Measurements from ENCODE around the gene SIPA1L2.
"Not testable (repeated sequence)": the region's sequence is repeated elsewhere in the genome, so short reads cannot be mapped to it uniquely, and the experiment has no call there.

The SIPA1L2 gene

GRCh38 chr1:232612836-232613235 is 17.1 kb downstream of the SIPA1L2 start:
- H3K9ac ChIP-seq (ENCODE audit: low read length); H2BK15ac ChIP-seq (ENCODE audit: low read depth, poor library complexity, severe bottlenecking); H3K4me2 ChIP-seq (ENCODE audit: low read length, poor library complexity, severe bottlenecking); H2AFZ ChIP-seq (ENCODE audit: low read depth, low read length); H2BK12ac ChIP-seq (ENCODE audit: low read length in 2 of 2); H3K23ac ChIP-seq (ENCODE audit: low read length in 2 of 2); H2BK120ac ChIP-seq (ENCODE audit: low read depth, low read length); H2AK5ac ChIP-seq (ENCODE audit: low read length, severe bottlenecking); H3K27me3 ChIP-seq (ENCODE audit: control insufficient read depth in 1 of 2, insufficient read depth in 1 of 2, low read length in 2 of 2); H2BK5ac ChIP-seq (ENCODE audit: low read depth, low read length, poor library complexity, severe bottlenecking); H3K14ac ChIP-seq (ENCODE audit: low read length in 2 of 2); H4K8ac ChIP-seq (ENCODE audit: low read length); H3K9me3 ChIP-seq (ENCODE audit: control insufficient read depth, low read length); H3K27ac ChIP-seq (ENCODE audit: low read length, poor library complexity, severe bottlenecking); DNase-seq; H3K4ac ChIP-seq (ENCODE audit: low read depth in 1 of 2, low read length in 2 of 2); H3K4me1 ChIP-seq (ENCODE audit: control insufficient read depth, insufficient read depth, low read depth, low read length); H3K4me3 ChIP-seq (ENCODE audit: insufficient read depth in 1 of 2, low read depth in 1 of 2, low read length in 2 of 2); H3K18ac ChIP-seq (ENCODE audit: low read depth in 1 of 2, low read length in 2 of 2): not testable (repeated sequence)
- WGBS, result 96% methylated on average over 7 of the region's 7 CpGs
- Histone ChIP-seq H3K36me3 (ENCODE audit: control insufficient read depth in 1 of 2, insufficient read depth in 2 of 2, low read depth in 1 of 2, low read length in 2 of 2) (peaks cover 0 to 17% of the 10 kb centered on the region in 2 experiments), H4K91ac (ENCODE audit: low read length) (peak overlapping the region; percentile 30), H3K79me1 (replicated peaks; ENCODE audit: low read length, poor library complexity, severe bottlenecking) (peaks cover 25% of the 10 kb centered on the region)

DNA sequence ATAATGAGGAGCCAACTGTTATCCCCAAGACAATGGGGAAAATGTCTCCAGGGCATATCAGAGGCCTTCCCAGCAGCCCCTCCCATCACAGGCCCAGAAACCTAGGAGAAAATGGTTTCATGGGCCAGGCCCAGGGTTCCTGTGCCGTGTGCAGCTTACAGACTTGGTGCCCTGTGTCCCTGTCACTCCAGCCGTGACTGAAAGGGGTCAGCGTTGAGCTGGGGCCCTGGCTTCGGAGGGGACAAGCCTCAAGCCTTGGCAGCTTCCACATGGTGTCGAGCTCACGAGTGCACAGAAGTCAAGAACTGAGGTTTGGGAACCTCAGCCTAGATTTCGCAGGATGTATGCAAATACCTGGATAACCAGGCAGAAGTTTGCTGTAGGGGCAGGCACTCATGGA is 18.1 kb downstream of the SIPA1L2 start:
- Histone ChIP-seq H4K8ac (ENCODE audit: low read length) (no peak overlapping the region), H3K36me3 (ENCODE audit: control insufficient read depth in 1 of 2, insufficient read depth in 2 of 2, low read depth in 1 of 2, low read length in 2 of 2) (peaks cover 0 to 18% of the 10 kb centered on the region in 2 experiments), H2AK5ac (ENCODE audit: low read length, severe bottlenecking) (no peak overlapping the region), H2BK5ac (ENCODE audit: low read depth, low read length, poor library complexity, severe bottlenecking) (no peak overlapping the region), H3K27ac (ENCODE audit: low read length, poor library complexity, severe bottlenecking) (no peak overlapping the region), H2BK120ac (ENCODE audit: low read depth, low read length) (no peak overlapping the region), H2AFZ (ENCODE audit: low read depth, low read length) (no peak overlapping the region), H3K23ac (ENCODE audit: low read length in 2 of 2) (no peak overlapping the region), H3K4me2 (ENCODE audit: low read length, poor library complexity, severe bottlenecking) (no peak overlapping the region), H3K4ac (ENCODE audit: low read depth in 1 of 2, low read length in 2 of 2) (peak overlapping the region in 1 of 2 experiments; percentile 73), H3K18ac (ENCODE audit: low read depth in 1 of 2, low read length in 2 of 2) (peak overlapping the region; percentile 3 to 66), H3K79me1 (replicated peaks; ENCODE audit: low read length, poor library complexity, severe bottlenecking) (peaks cover 23% of the 10 kb centered on the region), H2BK15ac (ENCODE audit: low read depth, poor library complexity, severe bottlenecking) (no peak overlapping the region), H3K14ac (ENCODE audit: low read length in 2 of 2) (no peak overlapping the region), H2BK12ac (ENCODE audit: low read length in 2 of 2) (no peak overlapping the region), H3K9ac (ENCODE audit: low read length) (no peak overlapping the region), H3K4me1 (ENCODE audit: control insufficient read depth, insufficient read depth, low read depth, low read length) (peaks cover 8% of the 10 kb centered on the region), H3K27me3 (ENCODE audit: control insufficient read depth in 1 of 2, insufficient read depth in 1 of 2, low read length in 2 of 2) (no peaks in the 10 kb centered on the region), H3K4me3 (ENCODE audit: insufficient read depth in 1 of 2, low read depth in 1 of 2, low read length in 2 of 2) (no peak overlapping the region), H3K9me3 (ENCODE audit: control insufficient read depth, low read length) (no peaks in the 10 kb centered on the region), H4K91ac (ENCODE audit: low read length) (no peak overlapping the region)
- 95% methylated on average over 7 of the region's 7 CpGs for WGBS
- no peak for DNase-seq

DNA sequence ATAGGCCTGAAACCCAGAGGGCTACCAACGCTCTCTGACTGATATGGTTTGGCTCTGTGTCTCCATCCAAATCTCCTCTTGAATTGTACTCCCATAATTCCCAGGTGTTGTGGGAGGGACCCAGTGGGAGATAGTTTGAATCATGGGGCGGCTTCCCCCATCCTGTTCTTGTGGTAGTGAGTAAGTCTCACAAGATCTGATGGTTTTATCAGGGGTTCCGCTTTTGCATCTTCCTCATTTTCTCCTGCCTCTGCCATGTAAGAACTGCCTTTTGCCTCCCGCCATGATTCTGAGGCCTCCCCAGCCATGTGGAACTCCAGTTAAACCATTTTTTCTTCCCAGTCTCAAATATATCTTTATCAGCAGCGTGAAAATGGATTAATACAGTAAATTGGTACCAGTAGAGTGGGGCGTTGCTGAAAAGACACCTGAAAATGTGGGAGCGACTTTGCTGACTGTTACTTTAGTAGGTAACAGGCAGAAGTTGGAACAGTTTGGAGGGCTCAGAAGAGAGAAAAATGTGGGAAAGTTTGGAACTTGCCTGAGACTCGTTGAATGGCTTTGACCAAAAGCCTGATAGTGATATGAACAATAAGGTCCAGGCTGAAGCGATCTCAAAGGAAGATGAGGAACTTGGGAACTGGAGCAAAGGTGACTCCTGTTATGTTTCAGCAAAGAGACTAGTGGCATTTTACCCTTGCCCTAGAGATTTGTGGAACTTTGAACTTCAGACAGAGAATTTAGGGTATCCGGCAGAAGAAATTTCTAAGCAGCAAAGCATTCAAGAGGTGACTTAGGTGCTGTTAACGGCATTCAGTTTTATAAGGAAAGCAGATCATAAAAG is 18.8 kb downstream of the SIPA1L2 start:
- Histone ChIP-seq H3K79me1 (replicated peaks; ENCODE audit: low read length, poor library complexity, severe bottlenecking) (peaks cover 19% of the 10 kb centered on the region), H3K36me3 (ENCODE audit: control insufficient read depth in 1 of 2, insufficient read depth in 2 of 2, low read depth in 1 of 2, low read length in 2 of 2) (peaks cover 0 to 15% of the 10 kb centered on the region in 2 experiments)
- not testable (repeated sequence) for H3K9me3 ChIP-seq (ENCODE audit: control insufficient read depth, low read length); H2AFZ ChIP-seq (ENCODE audit: low read depth, low read length); H3K4me1 ChIP-seq (ENCODE audit: control insufficient read depth, insufficient read depth, low read depth, low read length); H3K9ac ChIP-seq (ENCODE audit: low read length); H2BK12ac ChIP-seq (ENCODE audit: low read length in 2 of 2); H3K4me2 ChIP-seq (ENCODE audit: low read length, poor library complexity, severe bottlenecking); H2BK5ac ChIP-seq (ENCODE audit: low read depth, low read length, poor library complexity, severe bottlenecking); H2BK15ac ChIP-seq (ENCODE audit: low read depth, poor library complexity, severe bottlenecking); H3K4ac ChIP-seq (ENCODE audit: low read depth in 1 of 2, low read length in 2 of 2); H4K91ac ChIP-seq (ENCODE audit: low read length); H2BK120ac ChIP-seq (ENCODE audit: low read depth, low read length); H3K18ac ChIP-seq (ENCODE audit: low read depth in 1 of 2, low read length in 2 of 2); H3K27ac ChIP-seq (ENCODE audit: low read length, poor library complexity, severe bottlenecking); H3K4me3 ChIP-seq (ENCODE audit: insufficient read depth in 1 of 2, low read depth in 1 of 2, low read length in 2 of 2); H3K23ac ChIP-seq (ENCODE audit: low read length in 2 of 2); H3K14ac ChIP-seq (ENCODE audit: low read length in 2 of 2); H3K27me3 ChIP-seq (ENCODE audit: control insufficient read depth in 1 of 2, insufficient read depth in 1 of 2, low read length in 2 of 2); DNase-seq; H2AK5ac ChIP-seq (ENCODE audit: low read length, severe bottlenecking); H4K8ac ChIP-seq (ENCODE audit: low read length)
- 86% methylated on average over 10 of the region's 11 CpGs for WGBS

DNA sequence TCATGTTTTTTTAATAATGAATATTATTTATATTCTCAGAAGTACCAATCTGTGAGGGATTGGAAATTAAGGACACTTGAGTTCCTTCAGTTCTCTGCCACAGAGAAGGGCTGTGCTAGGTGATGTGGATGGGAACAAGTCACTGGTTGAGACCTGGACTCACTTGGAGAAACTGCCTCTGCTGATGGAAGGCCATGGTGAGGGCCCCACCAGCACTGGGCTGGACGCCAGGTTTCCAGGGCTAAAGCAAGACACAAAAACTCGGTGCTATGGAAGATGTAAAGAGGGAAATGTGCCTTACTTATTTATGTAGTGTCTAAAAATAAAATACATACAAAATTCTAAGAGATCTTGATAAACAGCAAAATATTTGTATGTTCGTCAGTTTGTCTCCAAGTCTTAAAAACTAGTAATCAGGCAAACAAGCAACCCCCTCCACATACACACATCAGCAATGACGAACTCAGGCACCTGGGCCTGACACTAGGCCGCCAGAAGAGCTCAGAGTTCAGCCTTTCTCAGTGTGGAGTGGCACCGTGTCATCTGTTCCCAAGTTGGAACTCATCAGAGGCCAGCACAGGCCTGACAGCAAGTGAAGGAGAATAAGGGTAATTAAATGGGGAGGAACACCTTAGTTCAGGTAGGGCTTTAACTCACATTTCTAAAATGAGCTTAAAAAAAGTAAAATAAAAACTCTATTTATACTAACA is 19.6 kb downstream of the SIPA1L2 start:
- no peak overlapping the region for H2AK5ac ChIP-seq (ENCODE audit: low read length, severe bottlenecking)
- H3K27me3 ChIP-seq (ENCODE audit: control insufficient read depth in 1 of 2, insufficient read depth in 1 of 2, low read length in 2 of 2), result no peaks in the 10 kb centered on the region
- DNase-seq, result no peak
- H3K9me3 ChIP-seq (ENCODE audit: control insufficient read depth, low read length), result no peaks in the 10 kb centered on the region
- WGBS, result 95% methylated on average over 4 of the region's 6 CpGs
- peak overlapping the region in 1 of 2 experiments; percentile 25 for H3K18ac ChIP-seq (ENCODE audit: low read depth in 1 of 2, low read length in 2 of 2)
- peaks cover 16% of the 10 kb centered on the region for H3K79me1 ChIP-seq (replicated peaks; ENCODE audit: low read length, poor library complexity, severe bottlenecking)
- peaks cover 0 to 14% of the 10 kb centered on the region in 2 experiments for H3K36me3 ChIP-seq (ENCODE audit: control insufficient read depth in 1 of 2, insufficient read depth in 2 of 2, low read depth in 1 of 2, low read length in 2 of 2)
- no peak overlapping the region for H3K14ac ChIP-seq (ENCODE audit: low read length in 2 of 2)
- peak overlapping the region; percentile 68 for H4K8ac ChIP-seq (ENCODE audit: low read length)
- H3K4me1 ChIP-seq (ENCODE audit: control insufficient read depth, insufficient read depth, low read depth, low read length), result peaks cover 6% of the 10 kb centered on the region
- no peak overlapping the region for H4K91ac ChIP-seq (ENCODE audit: low read length)
- no peak overlapping the region for H2BK120ac ChIP-seq (ENCODE audit: low read depth, low read length)
- H2BK12ac ChIP-seq (ENCODE audit: low read length in 2 of 2), result no peak overlapping the region
- H2AFZ ChIP-seq (ENCODE audit: low read depth, low read length), result no peak overlapping the region
- no peak overlapping the region for H3K9ac ChIP-seq (ENCODE audit: low read length)
- no peak overlapping the region for H3K4me2 ChIP-seq (ENCODE audit: low read length, poor library complexity, severe bottlenecking)
- H3K4me3 ChIP-seq (ENCODE audit: insufficient read depth in 1 of 2, low read depth in 1 of 2, low read length in 2 of 2), result no peak overlapping the region
- H3K23ac ChIP-seq (ENCODE audit: low read length in 2 of 2), result peak overlapping the region in 1 of 2 experiments; percentile 67
- no peak overlapping the region for H3K4ac ChIP-seq (ENCODE audit: low read depth in 1 of 2, low read length in 2 of 2)
- peak overlapping the region; percentile 37 for H2BK15ac ChIP-seq (ENCODE audit: low read depth, poor library complexity, severe bottlenecking)
- no peak overlapping the region for H2BK5ac ChIP-seq (ENCODE audit: low read depth, low read length, poor library complexity, severe bottlenecking)
- no peak overlapping the region for H3K27ac ChIP-seq (ENCODE audit: low read length, poor library complexity, severe bottlenecking)

Data from mesenchymal stem cell (in vitro differentiated cells and primary cell).